Measurements from ENCODE around the gene H2BK1.

Gene H2BK1

DNA sequence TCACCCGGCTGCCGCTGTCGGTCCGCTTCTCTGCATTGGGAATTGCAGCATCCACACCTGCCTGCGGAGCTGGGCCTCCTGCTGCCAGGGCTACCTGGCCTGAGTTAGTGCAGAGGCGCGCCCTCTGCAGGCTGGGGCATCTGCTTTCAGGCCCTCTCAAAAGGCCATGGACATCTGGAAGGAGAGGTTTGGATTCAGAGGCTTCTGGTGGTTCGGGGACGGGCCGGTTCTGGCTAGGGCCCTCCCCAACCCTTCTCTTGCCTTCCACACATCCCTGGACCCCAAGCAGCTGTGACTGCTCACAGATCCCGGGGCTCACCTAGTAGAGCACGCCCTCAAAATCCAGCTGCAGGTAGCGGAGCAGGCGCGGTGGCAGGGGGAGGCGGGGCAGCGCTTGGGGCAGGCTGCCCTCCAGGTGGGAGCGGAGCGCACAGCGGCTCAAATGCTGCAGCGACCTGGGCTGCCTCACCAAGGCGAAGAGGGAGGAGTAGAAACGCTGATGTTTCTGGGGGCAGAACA is 34.4 kb downstream of the H2BK1 start:
- H3K27ac ChIP-seq (ENCODE audit: low read length), result no peak overlapping the region
- no peaks in the 10 kb centered on the region for H3K9me3 ChIP-seq (ENCODE audit: insufficient read depth, low read length, severe bottlenecking)
- no peak for ATAC-seq (ENCODE audit: insufficient read depth, low read depth)
- 0 out of 2 replicates have a peak, but pooled peaks cover 6% of the 10 kb centered on the region for H4K20me1 ChIP-seq (ENCODE audit: insufficient read depth, low read length)
- H3K4me1 ChIP-seq (ENCODE audit: insufficient read depth, low read length), result no peaks in the 10 kb centered on the region; the same call in 1 of the 2 replicates
- H3K36me3 ChIP-seq (ENCODE audit: insufficient read depth, low read length), result no peaks in the 10 kb centered on the region
- H3K9ac ChIP-seq (ENCODE audit: low read depth, low read length), result no peak overlapping the region
- H3K4me2 ChIP-seq (ENCODE audit: insufficient read depth, low read length), result no peak overlapping the region
- peaks cover 16% of the 10 kb centered on the region for H3K27me3 ChIP-seq (ENCODE audit: insufficient read depth, low read length, poor library complexity)
- DNase-seq, result no peak
- H2AFZ ChIP-seq (ENCODE audit: low read depth, low read length), result no peak overlapping the region
- H3K4me3 ChIP-seq (ENCODE audit: low read depth in 1 of 2, low read length in 2 of 2), result no peak overlapping the region
- no peaks in the 10 kb centered on the region for H3K79me2 ChIP-seq (ENCODE audit: insufficient read depth, low read length)
- TF ChIP-seq, protein P1, sequence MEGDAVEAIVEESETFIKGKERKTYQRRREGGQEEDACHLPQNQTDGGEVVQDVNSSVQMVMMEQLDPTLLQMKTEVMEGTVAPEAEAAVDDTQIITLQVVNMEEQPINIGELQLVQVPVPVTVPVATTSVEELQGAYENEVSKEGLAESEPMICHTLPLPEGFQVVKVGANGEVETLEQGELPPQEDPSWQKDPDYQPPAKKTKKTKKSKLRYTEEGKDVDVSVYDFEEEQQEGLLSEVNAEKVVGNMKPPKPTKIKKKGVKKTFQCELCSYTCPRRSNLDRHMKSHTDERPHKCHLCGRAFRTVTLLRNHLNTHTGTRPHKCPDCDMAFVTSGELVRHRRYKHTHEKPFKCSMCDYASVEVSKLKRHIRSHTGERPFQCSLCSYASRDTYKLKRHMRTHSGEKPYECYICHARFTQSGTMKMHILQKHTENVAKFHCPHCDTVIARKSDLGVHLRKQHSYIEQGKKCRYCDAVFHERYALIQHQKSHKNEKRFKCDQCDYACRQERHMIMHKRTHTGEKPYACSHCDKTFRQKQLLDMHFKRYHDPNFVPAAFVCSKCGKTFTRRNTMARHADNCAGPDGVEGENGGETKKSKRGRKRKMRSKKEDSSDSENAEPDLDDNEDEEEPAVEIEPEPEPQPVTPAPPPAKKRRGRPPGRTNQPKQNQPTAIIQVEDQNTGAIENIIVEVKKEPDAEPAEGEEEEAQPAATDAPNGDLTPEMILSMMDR (IDR thresholded peaks at IDR 0.05; ENCODE audit: borderline replicate concordance, extremely low read depth, low read length, poor library complexity, severe bottlenecking), result no peak
- TF ChIP-seq EZH2 (IDR thresholded peaks at IDR 0.05; ENCODE audit: borderline replicate concordance, low read depth, low read length, severe bottlenecking), result no peak

DNA sequence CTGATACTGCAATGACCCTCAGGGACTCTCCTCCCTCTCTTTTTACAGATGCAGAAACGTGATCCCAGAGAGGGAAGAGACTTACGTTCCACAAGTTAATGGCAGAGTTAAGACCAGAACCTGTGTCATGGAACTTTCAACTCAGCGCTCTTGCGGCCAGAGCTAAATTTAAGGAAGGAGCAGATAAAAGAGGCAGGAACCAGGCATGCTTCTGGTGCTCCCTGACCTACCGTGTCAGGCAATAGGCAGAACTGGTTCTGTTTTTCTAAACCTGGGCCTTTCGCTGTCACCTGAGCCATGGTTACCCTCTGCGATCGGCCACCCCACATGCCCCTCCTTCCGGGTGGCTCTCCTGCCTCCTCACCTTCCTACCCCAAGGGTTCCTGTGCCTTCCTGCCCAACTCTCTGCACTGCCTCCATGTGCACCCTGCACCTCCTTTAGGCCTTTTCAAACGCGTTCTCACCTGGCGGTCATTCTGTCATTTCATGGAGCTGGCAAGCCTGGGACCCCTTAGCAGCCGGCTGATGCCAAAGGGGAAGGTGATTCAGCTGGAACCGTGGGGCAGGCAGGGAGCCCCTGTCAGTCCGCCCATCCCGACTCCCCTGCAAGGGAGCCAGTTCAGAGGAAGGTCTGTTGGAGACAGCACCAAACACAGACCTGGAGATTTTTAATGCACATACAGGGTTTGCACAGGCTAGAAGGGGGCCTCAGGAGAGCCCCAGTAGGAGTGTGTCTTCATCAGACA is 35.1 kb downstream of the H2BK1 start:
- TF ChIP-seq EZH2 (IDR thresholded peaks at IDR 0.05; ENCODE audit: borderline replicate concordance, low read depth, low read length, severe bottlenecking), result no peak
- TF ChIP-seq, protein P1 (IDR thresholded peaks at IDR 0.05; ENCODE audit: borderline replicate concordance, extremely low read depth, low read length, poor library complexity, severe bottlenecking), result no peak
- Histone ChIP-seq H3K4me2 (ENCODE audit: insufficient read depth, low read length) (no peak overlapping the region), H3K36me3 (ENCODE audit: insufficient read depth, low read length) (no peaks in the 10 kb centered on the region), H4K20me1 (ENCODE audit: insufficient read depth, low read length) (0 out of 2 replicates have a peak, but pooled peaks cover 6% of the 10 kb centered on the region), H3K9ac (ENCODE audit: low read depth, low read length) (no peak overlapping the region), H3K4me3 (ENCODE audit: low read depth in 1 of 2, low read length in 2 of 2) (no peak overlapping the region), H3K4me1 (ENCODE audit: insufficient read depth, low read length) (no peaks in the 10 kb centered on the region; the same call in 1 of the 2 replicates), H3K79me2 (ENCODE audit: insufficient read depth, low read length) (no peaks in the 10 kb centered on the region), H3K9me3 (ENCODE audit: insufficient read depth, low read length, severe bottlenecking) (no peaks in the 10 kb centered on the region), H2AFZ (ENCODE audit: low read depth, low read length) (no peak overlapping the region), H3K27ac (ENCODE audit: low read length) (no peak overlapping the region), H3K27me3 (ENCODE audit: insufficient read depth, low read length, poor library complexity) (peaks cover 16% of the 10 kb centered on the region)
- no peak for ATAC-seq (ENCODE audit: insufficient read depth, low read depth)
- DNase-seq, result no peak

DNA sequence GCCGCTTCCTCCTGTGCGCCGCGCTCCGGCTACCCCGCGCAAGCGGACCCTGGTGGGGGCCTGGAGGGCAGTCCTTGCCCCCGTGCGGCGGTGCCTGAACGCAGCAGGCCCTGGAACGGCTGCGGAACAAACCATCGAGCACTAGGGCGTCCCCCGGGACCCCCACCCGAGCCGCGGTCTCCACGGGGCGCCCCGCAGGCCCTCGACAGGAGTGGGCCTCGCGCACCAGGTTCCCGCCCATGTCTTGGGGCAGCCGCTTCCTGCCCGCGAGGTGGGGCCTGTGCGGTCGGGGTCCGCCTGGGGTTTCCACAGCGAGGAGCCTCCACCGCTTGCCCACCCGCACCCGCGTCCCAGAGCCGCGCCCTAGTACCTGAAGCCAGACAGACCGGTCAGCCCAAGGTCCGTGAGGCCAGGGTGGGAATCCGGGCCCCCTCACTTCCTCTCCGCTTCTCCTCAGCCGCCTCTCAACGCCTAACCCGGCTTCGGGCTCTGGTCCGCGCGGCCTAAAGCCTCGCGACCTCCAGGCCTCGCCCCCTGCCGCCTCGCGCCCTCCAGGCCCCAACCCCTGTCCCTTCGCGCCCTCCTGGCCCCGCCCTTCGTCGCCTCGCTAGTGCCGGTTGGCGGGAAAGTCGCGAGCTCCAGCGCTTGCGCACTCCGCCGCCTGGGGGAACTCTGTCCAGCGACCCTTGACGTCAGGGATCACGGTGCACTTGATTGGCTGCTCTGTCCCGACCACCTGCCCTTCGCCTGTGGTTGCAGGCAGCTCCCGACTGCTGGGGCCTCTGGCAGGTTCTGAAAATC is 35.8 kb downstream of the H2BK1 start:
- H3K9me3 ChIP-seq (ENCODE audit: insufficient read depth, low read length, severe bottlenecking), result no peaks in the 10 kb centered on the region
- ATAC-seq (ENCODE audit: insufficient read depth, low read depth) (no peak), DNase-seq (no peak)
- H3K27ac ChIP-seq (ENCODE audit: low read length), result no peak overlapping the region
- 0 out of 2 replicates have a peak, but pooled peaks cover 6% of the 10 kb centered on the region for H4K20me1 ChIP-seq (ENCODE audit: insufficient read depth, low read length)
- no peak overlapping the region for H3K4me2 ChIP-seq (ENCODE audit: insufficient read depth, low read length)
- no peaks in the 10 kb centered on the region for H3K36me3 ChIP-seq (ENCODE audit: insufficient read depth, low read length)
- peaks cover 14% of the 10 kb centered on the region for H3K27me3 ChIP-seq (ENCODE audit: insufficient read depth, low read length, poor library complexity)
- no peaks in the 10 kb centered on the region for H3K79me2 ChIP-seq (ENCODE audit: insufficient read depth, low read length)
- no peaks in the 10 kb centered on the region; the same call in 1 of the 2 replicates for H3K4me1 ChIP-seq (ENCODE audit: insufficient read depth, low read length)
- no peak for TF ChIP-seq EZH2 (IDR thresholded peaks at IDR 0.05; ENCODE audit: borderline replicate concordance, low read depth, low read length, severe bottlenecking)
- TF ChIP-seq, protein P1 (IDR thresholded peaks at IDR 0.05; ENCODE audit: borderline replicate concordance, extremely low read depth, low read length, poor library complexity, severe bottlenecking), result no peak
- no peak overlapping the region for H2AFZ ChIP-seq (ENCODE audit: low read depth, low read length)
- no peak overlapping the region for H3K4me3 ChIP-seq (ENCODE audit: low read depth in 1 of 2, low read length in 2 of 2)
- H3K9ac ChIP-seq (ENCODE audit: low read depth, low read length), result no peak overlapping the region

Data from DND-41 (cell line).